GM12878 (cell line): ENCODE measurements around the gene GLRX2. TPM values are rescaled to one million over a fixed set of nuclear protein-coding genes. Genes with fewer than 3 reads are reported as not detected.

Experiments used
- CBX5 ChIP-seq: sonication (generic); IDR thresholded peaks from 2 replicates; pipeline ENCODE4 v1.6.1; 2016; ENCODE audit warnings: low read depth, moderate library complexity, mild to moderate bottlenecking, inconsistent platforms
- DPF2 ChIP-seq: fragments of 450-650 bp; IDR thresholded peaks from 2 replicates; pipeline ENCODE4 v1.6.1; 2017; ENCODE audit warnings: mild to moderate bottlenecking
- EGR1 ChIP-seq, 2 experiments: IDR thresholded peaks; 1 replicate in 1 of 2; 2 replicates in 1 of 2; pipeline ENCODE4 v1.6.1; 2011 to 2012; ENCODE audit warnings: low read depth in 2 of 2, low read length in 2 of 2, borderline replicate concordance in 1 of 2, mild to moderate bottlenecking in 1 of 2, moderate library complexity in 1 of 2
- FOS ChIP-seq: IDR thresholded peaks from 3 replicates; pipeline ENCODE4 v1.6.1; 2011; ENCODE audit warnings: borderline replicate concordance; ENCODE audit not compliant: insufficient read length; ENCODE audit errors: extremely low read depth
- KLF5 ChIP-seq: fragments of 450-650 bp; IDR thresholded peaks from 2 replicates; pipeline ENCODE4 v1.6.1; 2014; ENCODE audit warnings: mild to moderate bottlenecking; ENCODE audit not compliant: partially characterized antibody
- LARP7 ChIP-seq: fragments of 450-650 bp; IDR thresholded peaks from 2 replicates; pipeline ENCODE4 v1.6.1; 2017; ENCODE audit warnings: mild to moderate bottlenecking
- MTA2 ChIP-seq: fragments of 450-650 bp; IDR thresholded peaks from 2 replicates; pipeline ENCODE4 v1.6.1; 2016; ENCODE audit warnings: low read depth, mild to moderate bottlenecking, moderate library complexity
- MYC ChIP-seq: IDR thresholded peaks from 2 replicates; pipeline ENCODE4 v1.6.1; 2011; ENCODE audit warnings: mild to moderate bottlenecking, low read length, moderate library complexity, inconsistent platforms; ENCODE audit not compliant: insufficient read depth, insufficient replicate concordance, insufficient read length, severe bottlenecking
- PML ChIP-seq: IDR thresholded peaks from 2 replicates; pipeline ENCODE4 v1.6.1; 2012; ENCODE audit warnings: low read length, inconsistent platforms
- POU2F2 ChIP-seq: IDR thresholded peaks from 3 replicates; pipeline ENCODE4 v1.6.1; 2011; ENCODE audit warnings: low read depth, mild to moderate bottlenecking, low read length, borderline replicate concordance
- SUPT20H ChIP-seq: IDR thresholded peaks from 2 replicates; pipeline ENCODE4 v1.6.1; 2011; ENCODE audit warnings: low read depth, mild to moderate bottlenecking, low read length, moderate library complexity, borderline replicate concordance; ENCODE audit not compliant: control insufficient read depth
- polyA plus RNA-seq, 11 experiments: library from polyadenylated mRNA; depleted of rRNA in 4 of 11; unstranded in 6 of 11; stranded (reverse) in 5 of 11; fragments of >200 nt; fragmentation: Nextera tagmentation in 4 of 11; fragmentation: Illumina TruSeq in 1 of 11; extraction: Ambion mirVana in 4 of 11; extraction: Trizol in 1 of 11; gene quantifications; 1 replicate in 1 of 11; 2 replicates in 10 of 11; pipeline versions ENCODE4 v1.2.1 to v1.2.3, GENCODE V29; 2011 to 2016; ENCODE audit warnings: inconsistent platforms in 2 of 11, missing spikeins in 2 of 11, low read depth in 1 of 11
- total RNA-seq, 4 experiments: library from RNA; depleted of rRNA in 3 of 4; stranded (reverse); fragments of >200 nt in 3 of 4; fragmentation: Illumina TruSeq in 1 of 4; extraction: Trizol in 1 of 4; gene quantifications; 2 replicates each; pipeline versions ENCODE4 v1.2.1 to v1.2.3, GENCODE V29; 2013 to 2021
- TF ChIP-seq, protein P1 (sequence below): IDR thresholded peaks from 2 replicates; pipeline ENCODE4 v1.6.1; 2012; ENCODE audit warnings: improper control_type of control experiment, low read depth, low read length; ENCODE audit not compliant: insufficient replicate concordance
- TF ChIP-seq, protein P2 (sequence below): IDR thresholded peaks from 2 replicates; pipeline ENCODE4 v1.6.1; 2012; ENCODE audit warnings: low read length, inconsistent platforms
- TF ChIP-seq, protein P3 (sequence below): fragments of 450-650 bp; conservative IDR thresholded peaks from 2 replicates; pipeline ENCODE4 v1.6.1; 2017; ENCODE audit warnings: mild to moderate bottlenecking, moderate library complexity
- TF ChIP-seq, protein P4 (sequence below): fragments of 450-650 bp; IDR thresholded peaks from 2 replicates; pipeline ENCODE4 v1.6.1; 2017; ENCODE audit warnings: mild to moderate bottlenecking, moderate library complexity

Gene GLRX2
- total and polyA plus RNA-seq, 10 of the 15 experiments (the other 5 are each of a cell fraction or from before 2014, with no cell fraction given), result 5.5 to 67.6 (median 16.6) TPM

DNA sequence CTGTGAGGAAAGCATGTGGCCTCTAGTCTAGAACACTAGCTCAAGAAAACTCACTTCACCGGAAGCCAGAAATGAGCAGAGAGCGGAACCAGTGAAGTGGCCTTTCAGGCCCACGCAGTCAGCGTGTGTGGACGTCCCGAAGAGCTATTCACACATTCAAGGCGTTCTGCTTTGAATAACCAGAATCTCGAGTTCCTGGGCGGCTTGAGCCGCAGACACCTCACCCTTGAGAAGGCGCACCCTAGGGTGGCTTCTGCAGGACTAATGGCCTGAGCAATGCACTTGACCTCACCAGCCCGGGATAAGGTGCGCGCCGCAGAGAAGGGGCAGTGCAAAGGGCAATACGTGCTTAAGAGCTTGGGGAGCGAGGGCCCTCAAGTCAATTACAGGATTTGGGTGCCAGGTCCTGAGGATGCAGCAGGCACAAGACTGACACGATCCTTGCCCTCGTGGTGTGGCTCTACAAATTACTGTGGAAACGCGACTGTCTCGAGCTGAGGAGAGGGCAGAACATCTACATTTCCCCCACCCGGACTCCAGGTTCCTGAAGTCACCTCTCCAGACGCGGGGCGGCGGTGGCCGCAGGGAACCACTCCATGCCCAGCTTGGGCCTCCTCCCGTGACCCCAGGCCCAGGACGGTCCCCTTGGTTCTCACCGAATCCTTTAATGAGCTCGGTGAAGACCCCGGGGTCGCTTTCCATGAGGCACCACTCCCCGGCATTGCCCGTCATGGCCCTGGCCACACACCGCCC lies 46.5 kb downstream of the GLRX2 start (continued):
- 0 out of 2 replicates have a peak, but pooled peaks have one; percentile 18 for TF ChIP-seq CBX5
- TF ChIP-seq, protein P1, sequence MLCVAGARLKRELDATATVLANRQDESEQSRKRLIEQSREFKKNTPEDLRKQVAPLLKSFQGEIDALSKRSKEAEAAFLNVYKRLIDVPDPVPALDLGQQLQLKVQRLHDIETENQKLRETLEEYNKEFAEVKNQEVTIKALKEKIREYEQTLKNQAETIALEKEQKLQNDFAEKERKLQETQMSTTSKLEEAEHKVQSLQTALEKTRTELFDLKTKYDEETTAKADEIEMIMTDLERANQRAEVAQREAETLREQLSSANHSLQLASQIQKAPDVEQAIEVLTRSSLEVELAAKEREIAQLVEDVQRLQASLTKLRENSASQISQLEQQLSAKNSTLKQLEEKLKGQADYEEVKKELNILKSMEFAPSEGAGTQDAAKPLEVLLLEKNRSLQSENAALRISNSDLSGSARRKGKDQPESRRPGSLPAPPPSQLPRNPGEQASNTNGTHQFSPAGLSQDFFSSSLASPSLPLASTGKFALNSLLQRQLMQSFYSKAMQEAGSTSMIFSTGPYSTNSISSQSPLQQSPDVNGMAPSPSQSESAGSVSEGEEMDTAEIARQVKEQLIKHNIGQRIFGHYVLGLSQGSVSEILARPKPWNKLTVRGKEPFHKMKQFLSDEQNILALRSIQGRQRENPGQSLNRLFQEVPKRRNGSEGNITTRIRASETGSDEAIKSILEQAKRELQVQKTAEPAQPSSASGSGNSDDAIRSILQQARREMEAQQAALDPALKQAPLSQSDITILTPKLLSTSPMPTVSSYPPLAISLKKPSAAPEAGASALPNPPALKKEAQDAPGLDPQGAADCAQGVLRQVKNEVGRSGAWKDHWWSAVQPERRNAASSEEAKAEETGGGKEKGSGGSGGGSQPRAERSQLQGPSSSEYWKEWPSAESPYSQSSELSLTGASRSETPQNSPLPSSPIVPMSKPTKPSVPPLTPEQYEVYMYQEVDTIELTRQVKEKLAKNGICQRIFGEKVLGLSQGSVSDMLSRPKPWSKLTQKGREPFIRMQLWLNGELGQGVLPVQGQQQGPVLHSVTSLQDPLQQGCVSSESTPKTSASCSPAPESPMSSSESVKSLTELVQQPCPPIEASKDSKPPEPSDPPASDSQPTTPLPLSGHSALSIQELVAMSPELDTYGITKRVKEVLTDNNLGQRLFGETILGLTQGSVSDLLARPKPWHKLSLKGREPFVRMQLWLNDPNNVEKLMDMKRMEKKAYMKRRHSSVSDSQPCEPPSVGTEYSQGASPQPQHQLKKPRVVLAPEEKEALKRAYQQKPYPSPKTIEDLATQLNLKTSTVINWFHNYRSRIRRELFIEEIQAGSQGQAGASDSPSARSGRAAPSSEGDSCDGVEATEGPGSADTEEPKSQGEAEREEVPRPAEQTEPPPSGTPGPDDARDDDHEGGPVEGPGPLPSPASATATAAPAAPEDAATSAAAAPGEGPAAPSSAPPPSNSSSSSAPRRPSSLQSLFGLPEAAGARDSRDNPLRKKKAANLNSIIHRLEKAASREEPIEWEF, result no peak
- no peak for TF ChIP-seq SUPT20H
- TF ChIP-seq MYC, result peak; percentile 16
- TF ChIP-seq KLF5, result peak; percentile 12
- peak; percentile 39; the same call in 1 of the 2 replicates for TF ChIP-seq MTA2
- TF ChIP-seq DPF2, result 0 out of 2 replicates have a peak, but pooled peaks have one; percentile 43
- peak in 1 of 2 experiments; percentile 75; a peak in 1 of 3 replicates for TF ChIP-seq EGR1 (IDR thresholded peaks at IDR 0.05; ENCODE audit: borderline replicate concordance in 1 of 2, low read depth in 2 of 2, low read length in 2 of 2)
- TF ChIP-seq, protein P2, sequence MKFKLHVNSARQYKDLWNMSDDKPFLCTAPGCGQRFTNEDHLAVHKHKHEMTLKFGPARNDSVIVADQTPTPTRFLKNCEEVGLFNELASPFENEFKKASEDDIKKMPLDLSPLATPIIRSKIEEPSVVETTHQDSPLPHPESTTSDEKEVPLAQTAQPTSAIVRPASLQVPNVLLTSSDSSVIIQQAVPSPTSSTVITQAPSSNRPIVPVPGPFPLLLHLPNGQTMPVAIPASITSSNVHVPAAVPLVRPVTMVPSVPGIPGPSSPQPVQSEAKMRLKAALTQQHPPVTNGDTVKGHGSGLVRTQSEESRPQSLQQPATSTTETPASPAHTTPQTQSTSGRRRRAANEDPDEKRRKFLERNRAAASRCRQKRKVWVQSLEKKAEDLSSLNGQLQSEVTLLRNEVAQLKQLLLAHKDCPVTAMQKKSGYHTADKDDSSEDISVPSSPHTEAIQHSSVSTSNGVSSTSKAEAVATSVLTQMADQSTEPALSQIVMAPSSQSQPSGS, result no peak; the same call in 1 of the 2 replicates
- TF ChIP-seq PML, result peak; percentile 52
- 0 out of 2 replicates have a peak, but pooled peaks have one; percentile 6 for TF ChIP-seq LARP7
- TF ChIP-seq, protein P3, sequence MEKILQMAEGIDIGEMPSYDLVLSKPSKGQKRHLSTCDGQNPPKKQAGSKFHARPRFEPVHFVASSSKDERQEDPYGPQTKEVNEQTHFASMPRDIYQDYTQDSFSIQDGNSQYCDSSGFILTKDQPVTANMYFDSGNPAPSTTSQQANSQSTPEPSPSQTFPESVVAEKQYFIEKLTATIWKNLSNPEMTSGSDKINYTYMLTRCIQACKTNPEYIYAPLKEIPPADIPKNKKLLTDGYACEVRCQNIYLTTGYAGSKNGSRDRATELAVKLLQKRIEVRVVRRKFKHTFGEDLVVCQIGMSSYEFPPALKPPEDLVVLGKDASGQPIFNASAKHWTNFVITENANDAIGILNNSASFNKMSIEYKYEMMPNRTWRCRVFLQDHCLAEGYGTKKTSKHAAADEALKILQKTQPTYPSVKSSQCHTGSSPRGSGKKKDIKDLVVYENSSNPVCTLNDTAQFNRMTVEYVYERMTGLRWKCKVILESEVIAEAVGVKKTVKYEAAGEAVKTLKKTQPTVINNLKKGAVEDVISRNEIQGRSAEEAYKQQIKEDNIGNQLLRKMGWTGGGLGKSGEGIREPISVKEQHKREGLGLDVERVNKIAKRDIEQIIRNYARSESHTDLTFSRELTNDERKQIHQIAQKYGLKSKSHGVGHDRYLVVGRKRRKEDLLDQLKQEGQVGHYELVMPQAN, result peak; percentile 84
- no peak for TF ChIP-seq FOS
- peak; percentile 64; the same call in 1 of the 3 replicates for TF ChIP-seq POU2F2
- TF ChIP-seq, protein P4, sequence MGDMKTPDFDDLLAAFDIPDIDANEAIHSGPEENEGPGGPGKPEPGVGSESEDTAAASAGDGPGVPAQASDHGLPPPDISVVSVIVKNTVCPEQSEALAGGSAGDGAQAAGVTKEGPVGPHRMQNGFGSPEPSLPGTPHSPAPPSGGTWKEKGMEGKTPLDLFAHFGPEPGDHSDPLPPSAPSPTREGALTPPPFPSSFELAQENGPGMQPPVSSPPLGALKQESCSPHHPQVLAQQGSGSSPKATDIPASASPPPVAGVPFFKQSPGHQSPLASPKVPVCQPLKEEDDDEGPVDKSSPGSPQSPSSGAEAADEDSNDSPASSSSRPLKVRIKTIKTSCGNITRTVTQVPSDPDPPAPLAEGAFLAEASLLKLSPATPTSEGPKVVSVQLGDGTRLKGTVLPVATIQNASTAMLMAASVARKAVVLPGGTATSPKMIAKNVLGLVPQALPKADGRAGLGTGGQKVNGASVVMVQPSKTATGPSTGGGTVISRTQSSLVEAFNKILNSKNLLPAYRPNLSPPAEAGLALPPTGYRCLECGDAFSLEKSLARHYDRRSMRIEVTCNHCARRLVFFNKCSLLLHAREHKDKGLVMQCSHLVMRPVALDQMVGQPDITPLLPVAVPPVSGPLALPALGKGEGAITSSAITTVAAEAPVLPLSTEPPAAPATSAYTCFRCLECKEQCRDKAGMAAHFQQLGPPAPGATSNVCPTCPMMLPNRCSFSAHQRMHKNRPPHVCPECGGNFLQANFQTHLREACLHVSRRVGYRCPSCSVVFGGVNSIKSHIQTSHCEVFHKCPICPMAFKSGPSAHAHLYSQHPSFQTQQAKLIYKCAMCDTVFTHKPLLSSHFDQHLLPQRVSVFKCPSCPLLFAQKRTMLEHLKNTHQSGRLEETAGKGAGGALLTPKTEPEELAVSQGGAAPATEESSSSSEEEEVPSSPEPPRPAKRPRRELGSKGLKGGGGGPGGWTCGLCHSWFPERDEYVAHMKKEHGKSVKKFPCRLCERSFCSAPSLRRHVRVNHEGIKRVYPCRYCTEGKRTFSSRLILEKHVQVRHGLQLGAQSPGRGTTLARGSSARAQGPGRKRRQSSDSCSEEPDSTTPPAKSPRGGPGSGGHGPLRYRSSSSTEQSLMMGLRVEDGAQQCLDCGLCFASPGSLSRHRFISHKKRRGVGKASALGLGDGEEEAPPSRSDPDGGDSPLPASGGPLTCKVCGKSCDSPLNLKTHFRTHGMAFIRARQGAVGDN, result peak; percentile 86
